ENCODE results near the gene ZKSCAN1. TPM values are rescaled to one million over a fixed set of nuclear protein-coding genes. Genes with fewer than 3 reads are reported as not detected.
"Not testable (repeated sequence)": the region's sequence is repeated elsewhere in the genome, so short reads cannot be mapped to it uniquely, and the experiment has no call there.

Gene ZKSCAN1
- total RNA-seq, 1 experiment from 2014 or later = 13.6 TPM

DNA sequence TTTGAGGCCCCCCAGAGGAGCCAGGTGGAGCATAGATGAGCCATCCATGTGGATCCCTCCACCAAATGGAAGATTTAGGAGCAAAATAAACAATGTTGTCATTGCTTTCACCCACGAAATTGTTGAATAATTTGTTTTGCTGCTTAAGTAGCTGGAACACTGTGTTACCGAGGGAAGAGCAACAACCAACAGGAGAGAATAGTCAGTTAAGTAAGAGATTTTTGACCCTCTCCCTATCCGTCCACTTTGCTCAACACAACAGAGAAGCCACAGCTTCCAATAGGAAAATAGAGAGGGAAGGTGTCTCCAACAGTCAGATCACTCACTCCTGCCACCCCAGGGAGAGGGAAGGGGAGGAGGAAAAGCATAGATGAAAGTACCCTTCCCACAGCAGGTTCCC is 3.9 kb upstream of the ZKSCAN1 start:
- Histone ChIP-seq H3K27me3 (ENCODE audit: low read length) (no peaks in the 10 kb centered on the region), H3K4me2 (ENCODE audit: low read length) (no peak overlapping the region), H3K36me3 (ENCODE audit: low read depth, low read length) (no peaks in the 10 kb centered on the region), H3F3A (ENCODE audit: low read length, unreplicated experiment) (no peaks in the 10 kb centered on the region), H3K79me2 (ENCODE audit: low read length) (peaks cover 14% of the 10 kb centered on the region), H3K9ac (ENCODE audit: low read length) (no peak overlapping the region), H3K9me3 (ENCODE audit: low read length) (no peaks in the 10 kb centered on the region), H4K20me1 (ENCODE audit: low read length) (peaks cover 4% of the 10 kb centered on the region; the same call in 1 of the 2 replicates), H3K4me3 (ENCODE audit: low read length) (no peak overlapping the region), H3K4me1 (ENCODE audit: insufficient read depth, low read length) (peaks cover 10% of the 10 kb centered on the region; the same call in 1 of the 2 replicates), H3K9me2 (replicated peaks; ENCODE audit: low read length) (no peaks in the 10 kb centered on the region), H3K27ac (ENCODE audit: low read length) (no peak overlapping the region), H2AFZ (ENCODE audit: low read length) (no peak overlapping the region)
- ChIA-PET CTCF (no interaction called here), POLR2A (ENCODE audit: unreplicated experiment) (no interaction called here)
- no peak for ATAC-seq
- intact Hi-C loops (cut with micrococcal nuclease) = no loop called here
- TF ChIP-seq, protein P1, sequence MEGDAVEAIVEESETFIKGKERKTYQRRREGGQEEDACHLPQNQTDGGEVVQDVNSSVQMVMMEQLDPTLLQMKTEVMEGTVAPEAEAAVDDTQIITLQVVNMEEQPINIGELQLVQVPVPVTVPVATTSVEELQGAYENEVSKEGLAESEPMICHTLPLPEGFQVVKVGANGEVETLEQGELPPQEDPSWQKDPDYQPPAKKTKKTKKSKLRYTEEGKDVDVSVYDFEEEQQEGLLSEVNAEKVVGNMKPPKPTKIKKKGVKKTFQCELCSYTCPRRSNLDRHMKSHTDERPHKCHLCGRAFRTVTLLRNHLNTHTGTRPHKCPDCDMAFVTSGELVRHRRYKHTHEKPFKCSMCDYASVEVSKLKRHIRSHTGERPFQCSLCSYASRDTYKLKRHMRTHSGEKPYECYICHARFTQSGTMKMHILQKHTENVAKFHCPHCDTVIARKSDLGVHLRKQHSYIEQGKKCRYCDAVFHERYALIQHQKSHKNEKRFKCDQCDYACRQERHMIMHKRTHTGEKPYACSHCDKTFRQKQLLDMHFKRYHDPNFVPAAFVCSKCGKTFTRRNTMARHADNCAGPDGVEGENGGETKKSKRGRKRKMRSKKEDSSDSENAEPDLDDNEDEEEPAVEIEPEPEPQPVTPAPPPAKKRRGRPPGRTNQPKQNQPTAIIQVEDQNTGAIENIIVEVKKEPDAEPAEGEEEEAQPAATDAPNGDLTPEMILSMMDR (conservative IDR thresholded peaks at IDR 0.05; ENCODE audit: low read depth, low read length) = no peak
- no peak for TF ChIP-seq EZH2phosphoT487 (IDR thresholded peaks at IDR 0.05; ENCODE audit: borderline replicate concordance, low read length)
- TF ChIP-seq EZH2 (IDR thresholded peaks at IDR 0.05; ENCODE audit: low read length, unreplicated experiment) = no peak
- BruUV-seq (replicated peaks) = no TSS peak
- no peak for DNase-seq

DNA sequence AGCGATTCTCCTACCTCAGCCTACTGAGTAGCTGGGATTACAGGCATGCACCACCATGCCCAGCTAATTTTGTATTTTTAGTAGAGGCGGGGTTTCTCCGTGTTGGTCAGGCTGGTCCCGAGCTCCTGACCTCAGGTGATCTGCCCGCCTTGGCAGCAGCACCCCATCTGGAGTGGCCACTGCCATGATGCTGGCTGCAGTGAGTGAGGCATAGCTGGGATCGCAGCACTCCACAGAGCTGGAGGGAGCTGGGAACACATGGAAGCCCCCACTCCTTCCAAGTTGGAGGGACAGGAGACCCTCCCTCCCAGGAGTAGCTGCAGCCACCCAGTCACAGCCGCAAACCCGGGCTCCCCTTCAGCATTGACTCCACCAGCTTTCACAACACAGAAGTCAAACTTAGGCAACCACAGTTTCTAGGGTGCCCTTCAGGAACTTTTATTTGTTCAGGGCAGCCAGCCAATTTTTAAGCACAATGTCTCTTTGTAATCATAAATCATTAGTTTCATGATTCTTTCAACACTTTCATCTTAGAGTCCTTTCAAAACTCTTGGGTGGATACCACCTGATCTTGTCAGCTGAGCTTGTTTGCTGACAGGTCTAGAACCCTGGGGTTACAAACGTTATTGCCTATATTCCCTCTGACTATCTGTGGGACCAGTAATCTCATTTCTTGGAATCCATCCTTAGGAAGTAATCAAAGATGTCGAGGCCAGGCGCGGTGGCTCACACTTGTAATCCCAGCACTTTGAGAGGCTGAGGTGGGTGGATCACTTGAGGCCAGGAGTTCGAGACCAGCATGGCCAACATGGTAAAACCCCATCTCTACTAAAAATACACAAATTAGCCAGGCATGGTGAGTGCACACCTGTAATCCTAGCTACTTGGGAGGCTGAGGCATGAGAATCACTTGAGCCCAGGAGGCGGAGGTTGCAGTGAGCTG is 2.7 kb upstream of the ZKSCAN1 start:
- H3K36me3 ChIP-seq (ENCODE audit: low read depth, low read length); H3K4me3 ChIP-seq (ENCODE audit: low read length); CTCF ChIA-PET; ATAC-seq; H4K20me1 ChIP-seq (ENCODE audit: low read length); H3K27me3 ChIP-seq (ENCODE audit: low read length); BruUV-seq (replicated peaks); DNase-seq; H3K27ac ChIP-seq (ENCODE audit: low read length); H3K9ac ChIP-seq (ENCODE audit: low read length); intact Hi-C loops (cut with micrococcal nuclease); H3K9me3 ChIP-seq (ENCODE audit: low read length); H3K9me2 ChIP-seq (replicated peaks; ENCODE audit: low read length); H3F3A ChIP-seq (ENCODE audit: low read length, unreplicated experiment); POLR2A ChIA-PET (ENCODE audit: unreplicated experiment): not testable (repeated sequence)
- H2AFZ ChIP-seq (ENCODE audit: low read length) = peak overlapping the region; percentile 61; the same call in 1 of the 2 replicates
- H3K79me2 ChIP-seq (ENCODE audit: low read length) = peaks cover 26% of the 10 kb centered on the region
- peaks cover 22% of the 10 kb centered on the region for H3K4me1 ChIP-seq (ENCODE audit: insufficient read depth, low read length)
- peak overlapping the region; percentile 31; the same call in 1 of the 2 replicates for H3K4me2 ChIP-seq (ENCODE audit: low read length)

DNA sequence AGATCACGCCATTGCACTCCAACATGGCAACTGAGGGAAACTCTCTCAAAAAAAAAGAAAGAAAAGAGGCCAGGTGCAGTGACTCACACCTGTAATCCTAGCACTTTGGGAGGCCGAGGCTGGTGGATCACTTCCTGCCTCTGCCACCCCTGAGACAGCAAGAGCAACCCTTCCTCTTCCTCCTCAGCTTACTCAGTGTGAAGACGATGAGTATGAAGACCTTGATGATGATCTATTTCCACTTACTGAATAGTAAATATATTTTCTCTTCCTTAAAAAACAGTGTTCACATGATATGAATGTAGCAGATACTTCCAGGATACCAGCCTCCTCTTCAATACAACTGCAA is 2.1 kb upstream of the ZKSCAN1 start:
- TF ChIP-seq, protein P1 (conservative IDR thresholded peaks at IDR 0.05; ENCODE audit: low read depth, low read length) = no peak
- TF ChIP-seq EZH2 (IDR thresholded peaks at IDR 0.05; ENCODE audit: low read length, unreplicated experiment) (no peak), EZH2phosphoT487 (IDR thresholded peaks at IDR 0.05; ENCODE audit: borderline replicate concordance, low read length) (no peak)
- H3K27ac ChIP-seq (ENCODE audit: low read length) = no peak overlapping the region
- BruUV-seq (replicated peaks) = no TSS peak
- ChIA-PET CTCF (no interaction called here), POLR2A (ENCODE audit: unreplicated experiment) (no interaction called here)
- H3K4me1 ChIP-seq (ENCODE audit: insufficient read depth, low read length) = peaks cover 25% of the 10 kb centered on the region
- peak overlapping the region; percentile 31; the same call in 1 of the 2 replicates for H3K4me2 ChIP-seq (ENCODE audit: low read length)
- peaks cover 14% of the 10 kb centered on the region for H4K20me1 ChIP-seq (ENCODE audit: low read length)
- H3K9me3 ChIP-seq (ENCODE audit: low read length) = no peaks in the 10 kb centered on the region
- peak; percentile 50 for DNase-seq
- intact Hi-C loops (cut with micrococcal nuclease) = no loop called here
- ATAC-seq = no peak
- H3K9ac ChIP-seq (ENCODE audit: low read length) = no peak overlapping the region
- peak overlapping the region; percentile 61 for H2AFZ ChIP-seq (ENCODE audit: low read length)
- H3K79me2 ChIP-seq (ENCODE audit: low read length) = peaks cover 32% of the 10 kb centered on the region
- H3K36me3 ChIP-seq (ENCODE audit: low read depth, low read length) = no peaks in the 10 kb centered on the region; the same call in 1 of the 2 replicates
- no peaks in the 10 kb centered on the region for H3K27me3 ChIP-seq (ENCODE audit: low read length)
- H3K4me3 ChIP-seq (ENCODE audit: low read length) = no peak overlapping the region
- no peaks in the 10 kb centered on the region for H3F3A ChIP-seq (ENCODE audit: low read length, unreplicated experiment)
- H3K9me2 ChIP-seq (replicated peaks; ENCODE audit: low read length) = no peaks in the 10 kb centered on the region

All from PC-3 (cell line).